Left cardiac atrium (tissue), 4 donors: ENCODE results near the gene MYO1E. TPM values are rescaled to one million over a fixed set of nuclear protein-coding genes. Genes with fewer than 3 reads are reported as not detected.

Experiments
- ATAC-seq, 2 donors: fragments of 200-7000 bp; cut with Tn5 transposase; one replicate each; pipeline ENCODE4 v1.9.1; 2020; ENCODE audit warnings: mild to moderate bottlenecking in 2 of 2, moderate library complexity in 2 of 2
- DNase-seq: peaks from one replicate; pipeline ENCODE4 v3.0.0-alpha.2; 2020
- intact Hi-C, 2 donors: fragments of 100-400 bp; cut with DNase I; formaldehyde crosslinking; loops; one replicate each; pipeline versions ENCODE4 v1.14.1 to v1.15.1; 2022 to 2023
- total RNA-seq, 2 donors: library from RNA; stranded (reverse); fragmentation: NEBNext Ultra II Directional; extraction: Animal tissue kit (Norgen Biotek cat#: 25700); gene quantifications; one replicate each; pipeline ENCODE4 v1.2.1, GENCODE V29; 2021
- donor health status: DM: no; HTN: yes; CAD: no.
- donor health status: DM: no; HTN: yes; CAD: no; lungs with severe emphysema.
- donor health status: DM: yes; HTN: yes; CAD: no.
- donor health status: Dilated cardiomyopathy.

Gene MYO1E
- total RNA-seq, 2 donors from 2014 or later: 32.1 to 49.5 TPM

DNA sequence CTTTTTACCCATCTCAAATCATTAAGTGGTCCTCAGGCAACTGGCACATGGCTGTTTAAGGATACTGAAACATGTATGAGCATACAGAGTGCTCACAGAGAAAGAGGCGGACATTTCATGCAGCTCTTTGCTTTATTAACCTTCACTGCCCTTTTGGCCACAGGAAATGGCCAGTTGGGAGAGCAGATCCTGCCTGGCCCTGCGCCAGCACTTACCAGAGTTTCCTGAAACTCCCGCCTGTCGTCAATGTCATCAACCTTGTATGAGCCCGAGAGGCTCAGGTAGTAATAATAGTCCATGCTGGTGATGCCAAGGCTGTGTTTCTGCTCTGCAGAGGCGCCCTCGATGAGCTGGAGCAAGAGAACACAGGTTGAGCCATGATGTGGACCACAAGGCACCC is 148.2 kb downstream of the MYO1E start:
- ATAC-seq: no peak
- intact Hi-C loops: loop anchor here in 1 of 2 donors (10.0 kb wide), 1 partner anchor 150 kb away; the partner anchor contains the start of gene MYO1E
- DNase-seq: peak; percentile 67

DNA sequence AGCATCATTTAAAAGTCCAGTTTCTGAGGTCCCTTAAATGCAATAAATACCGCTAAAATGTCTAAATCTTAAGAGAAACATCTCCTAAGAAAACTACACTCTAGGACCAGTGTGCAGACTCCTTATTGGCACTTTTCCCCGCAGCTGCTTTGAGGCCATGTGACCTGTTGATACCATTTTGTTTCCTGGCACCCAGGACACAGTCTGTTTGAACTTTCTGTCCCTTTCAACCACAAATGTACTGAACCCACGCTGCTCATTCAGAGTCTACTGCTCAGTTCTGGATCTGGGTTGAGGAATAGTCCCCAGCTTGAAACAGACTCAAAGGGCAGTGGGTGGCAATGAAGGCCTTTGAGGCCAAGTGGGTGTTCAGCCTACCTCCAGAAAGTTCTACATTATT is 148.9 kb downstream of the MYO1E start:
- DNase-seq (no peak), ATAC-seq (peak in 1 of 2 donors; percentile 41)
- intact Hi-C loops: loop anchor here in 1 of 2 donors (10.0 kb wide), 1 partner anchor 151 kb away; the partner anchor contains the start of gene MYO1E

DNA sequence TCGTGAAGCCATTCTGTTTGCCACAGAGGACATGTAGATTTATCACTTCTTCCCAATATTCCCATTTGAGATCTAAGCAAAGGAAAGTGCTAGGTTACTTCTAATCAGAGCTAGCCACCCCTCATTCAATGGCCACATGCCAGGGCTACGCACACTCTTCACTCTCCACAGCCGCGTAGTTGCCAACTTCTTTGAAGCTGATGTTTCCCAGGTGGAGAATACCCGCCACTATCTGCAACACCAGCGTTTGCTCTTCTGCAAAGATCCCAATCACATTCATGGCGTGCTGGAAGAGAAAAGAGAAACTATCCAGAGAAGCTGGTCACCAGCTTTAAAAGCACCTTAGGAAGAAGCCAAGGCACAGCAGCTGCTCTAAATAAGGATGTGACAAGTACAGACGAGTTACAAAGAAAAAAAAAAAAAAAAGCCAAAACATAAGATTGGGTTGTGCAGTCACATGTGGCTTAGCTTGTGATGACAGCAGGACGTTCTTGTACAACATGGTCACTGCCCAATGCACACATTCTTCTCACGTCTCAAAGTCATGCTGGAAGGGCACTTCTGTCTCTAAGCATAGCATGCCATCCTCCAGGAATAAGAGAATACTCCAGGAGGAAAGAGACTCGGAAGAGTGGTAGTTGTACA is 149.6 kb downstream of the MYO1E start:
- DNase-seq (no peak), ATAC-seq (peak in 1 of 2 donors; percentile 30)
- intact Hi-C loops: loop anchor here in 1 of 2 donors (10.0 kb wide), 1 partner anchor 152 kb away; the partner anchor contains the start of gene MYO1E

DNA sequence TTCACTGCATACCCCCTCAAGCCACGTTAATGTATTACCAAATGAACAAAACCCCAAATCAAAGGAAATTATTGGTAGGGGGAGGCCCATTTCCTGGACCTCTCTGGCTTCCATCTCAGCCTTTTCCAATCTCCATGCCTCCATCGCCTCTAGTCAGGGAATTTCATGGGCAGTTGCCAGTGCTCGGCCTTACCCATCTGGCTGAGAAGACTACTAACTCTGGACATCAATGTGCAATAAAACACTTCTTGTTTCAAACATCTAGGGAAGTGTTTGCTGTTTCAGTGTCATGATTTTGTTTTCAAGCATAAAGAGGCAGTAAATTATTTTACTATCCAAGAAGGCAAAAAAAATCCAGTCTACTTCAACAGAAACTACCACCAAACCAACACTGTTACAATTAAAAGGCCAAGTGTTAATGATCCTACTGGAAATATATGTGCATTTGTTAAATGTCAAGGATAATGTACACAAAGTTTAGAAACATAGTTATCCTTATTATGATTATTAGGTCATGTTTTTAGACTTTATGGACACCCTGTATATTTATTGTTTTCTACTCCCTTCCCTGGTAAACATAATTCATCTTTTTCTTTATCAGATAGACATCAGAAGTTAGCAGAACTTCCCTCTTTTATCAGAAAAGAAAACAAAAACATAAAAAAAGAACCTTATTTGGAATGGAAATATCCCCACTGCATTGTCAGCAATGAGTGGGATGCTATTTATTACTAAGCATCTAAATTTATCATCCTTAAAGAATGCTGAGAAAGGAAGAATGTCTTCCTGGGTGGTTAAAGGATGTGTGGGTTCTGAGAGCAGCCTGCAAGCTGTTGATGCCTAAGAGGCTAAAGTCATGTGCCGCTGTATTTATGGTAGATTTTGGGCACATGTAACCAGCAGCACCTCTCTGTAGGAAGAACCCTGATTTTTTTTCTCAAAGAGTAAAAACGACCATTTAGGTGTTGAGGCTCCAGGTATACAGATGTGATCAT is 150.9 kb downstream of the MYO1E start:
- intact Hi-C loops: loop anchor here in 1 of 2 donors (10.0 kb wide), 1 partner anchor 153 kb away; the partner anchor contains the start of gene MYO1E
- ATAC-seq (peak in 1 of 2 donors; percentile 39), DNase-seq (no peak)

DNA sequence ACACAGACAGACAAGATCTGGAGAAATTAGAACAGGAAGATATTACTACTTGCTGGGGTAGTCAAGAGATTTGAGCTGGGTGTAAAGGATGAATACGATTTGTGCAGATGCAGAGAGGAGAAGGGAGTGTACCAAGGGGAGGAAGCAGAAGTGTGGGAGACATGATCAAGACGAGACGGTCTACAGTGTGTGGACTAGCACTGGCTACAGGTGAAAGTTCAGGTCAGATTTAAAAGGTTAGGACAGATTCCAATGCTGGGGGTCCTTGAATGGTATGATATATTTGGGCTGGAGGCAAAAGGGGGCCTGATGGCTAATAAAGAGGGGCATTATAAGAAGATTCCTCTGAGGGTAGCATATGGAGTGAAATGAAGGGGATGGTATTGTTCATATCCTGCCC is 154.0 kb downstream of the MYO1E start:
- DNase-seq (no peak), ATAC-seq (no peak)
- intact Hi-C loops: no loop called here

DNA sequence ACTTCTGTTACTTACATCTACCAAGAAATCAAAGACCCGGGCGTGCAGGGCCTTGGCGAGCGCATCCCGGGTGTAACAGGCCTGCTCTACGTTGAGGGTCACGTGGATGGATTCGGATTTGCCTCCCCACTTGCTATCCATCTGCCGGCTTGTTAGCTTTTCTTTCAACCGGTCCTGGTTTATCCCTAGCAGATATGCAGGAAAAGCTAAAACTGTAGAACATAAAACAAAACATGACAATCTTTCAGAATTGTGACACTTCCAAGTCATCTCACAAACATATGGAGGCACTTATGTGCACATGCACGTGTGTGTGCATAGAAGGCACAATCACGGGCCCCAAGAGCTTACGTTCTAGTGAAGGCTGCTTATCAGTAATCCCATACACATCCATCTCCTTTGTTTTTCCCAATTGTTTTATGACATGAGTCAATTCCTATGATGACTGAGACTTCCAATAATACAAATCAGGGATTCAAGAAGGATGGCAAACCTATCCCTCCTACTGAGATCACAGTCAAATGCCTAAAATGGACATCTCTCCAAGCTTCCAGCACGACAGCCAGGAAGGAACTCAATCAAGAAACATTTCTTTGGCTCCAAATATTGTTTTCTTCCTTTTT is 154.7 kb downstream of the MYO1E start:
- intact Hi-C loops: no loop called here
- ATAC-seq: no peak
- DNase-seq: no peak

DNA sequence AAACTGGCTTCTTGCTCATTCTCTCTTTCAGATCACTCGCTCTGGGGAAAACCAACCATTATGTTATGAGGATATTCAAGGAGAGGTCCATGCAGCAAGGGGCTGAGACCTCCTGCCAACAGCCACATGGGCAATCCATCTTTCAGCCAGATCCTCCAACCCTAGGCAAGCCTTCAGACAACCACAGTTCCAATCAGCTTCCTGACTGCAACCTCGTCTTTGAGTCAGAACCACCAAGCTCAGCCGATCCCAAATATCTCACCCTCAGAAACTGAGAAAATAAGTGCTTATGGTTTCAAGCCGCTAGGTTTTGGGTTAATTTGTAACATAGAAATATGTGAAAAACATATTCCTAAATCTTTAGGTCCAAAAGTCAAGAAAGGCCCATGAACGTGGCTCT is 155.8 kb downstream of the MYO1E start:
- DNase-seq (no peak), ATAC-seq (no peak)
- intact Hi-C loops: no loop called here

DNA sequence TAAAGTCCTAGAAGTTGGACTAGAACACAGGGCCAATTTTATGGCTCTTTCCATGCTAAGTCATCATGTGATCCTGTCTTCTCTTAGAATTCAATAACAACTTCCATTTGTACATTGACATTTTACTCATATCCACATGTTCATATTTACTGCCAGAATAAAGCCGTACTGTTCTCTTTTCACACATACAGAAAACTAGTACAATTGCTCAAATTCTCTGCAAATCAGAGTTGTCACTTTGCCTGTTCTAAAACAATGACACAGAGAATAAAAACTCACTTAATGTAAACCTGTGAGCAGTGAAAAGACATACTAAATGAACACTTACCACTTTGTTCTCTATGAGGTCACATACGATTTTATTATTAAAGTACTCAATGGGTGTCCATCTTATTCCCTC is 162.5 kb downstream of the MYO1E start:
- intact Hi-C loops: no loop called here
- ATAC-seq (no peak), DNase-seq (no peak)

DNA sequence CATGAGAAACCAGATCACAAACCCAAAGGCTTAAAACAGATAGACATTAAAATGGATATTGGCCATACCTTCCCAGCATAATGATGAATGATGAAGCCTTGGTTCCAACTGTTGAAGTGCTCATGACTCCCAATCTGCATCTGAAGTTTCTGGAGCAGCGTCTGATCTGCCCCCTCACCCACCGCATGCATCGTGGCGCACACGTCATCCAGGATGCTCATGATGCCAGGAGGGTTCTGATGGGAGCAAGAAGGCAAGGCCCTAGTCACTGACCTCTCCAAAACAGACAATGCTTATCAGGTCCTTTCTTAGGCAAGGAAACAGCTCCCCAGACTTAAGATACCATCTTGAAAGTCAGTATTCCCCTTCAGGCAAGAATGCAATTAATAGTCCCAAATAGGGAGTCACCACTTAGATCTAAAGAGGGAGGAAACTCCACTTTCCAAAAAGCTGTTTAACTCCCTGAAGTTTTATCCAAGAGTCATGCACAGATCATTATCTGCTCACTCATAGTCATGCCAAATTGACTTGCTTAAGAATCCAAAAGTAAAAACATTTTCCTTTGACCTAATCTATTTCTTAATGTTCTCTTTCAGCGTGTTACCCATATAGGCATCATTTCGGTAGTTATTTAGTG is 163.9 kb downstream of the MYO1E start:
- no peak for DNase-seq
- intact Hi-C loops: no loop called here
- no peak for ATAC-seq

DNA sequence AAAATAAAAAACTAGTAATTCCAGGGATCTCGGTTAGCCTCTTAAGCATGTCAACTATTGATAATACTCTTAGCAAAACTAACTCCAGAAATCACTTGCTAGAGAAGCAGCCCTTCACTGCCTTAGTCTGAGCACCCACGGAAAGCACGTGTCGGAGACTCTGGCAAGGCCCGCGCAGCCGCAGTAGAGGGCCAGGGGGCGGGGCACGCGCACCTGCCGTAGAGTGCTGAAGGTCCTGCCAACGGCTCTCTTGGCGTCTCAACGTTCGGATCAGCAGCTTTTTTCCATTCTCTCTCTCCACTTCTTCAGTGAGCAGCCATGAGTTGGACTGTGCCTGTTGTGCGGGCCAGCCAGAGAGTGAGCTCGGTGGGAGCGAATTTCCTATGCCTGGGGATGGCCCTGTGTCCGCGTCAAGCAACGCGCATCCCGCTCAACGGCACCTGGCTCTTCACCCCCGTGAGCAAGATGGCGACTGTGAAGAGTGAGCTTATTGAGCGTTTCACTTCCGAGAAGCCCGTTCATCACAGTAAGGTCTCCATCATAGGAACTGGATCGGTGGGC is 166.0 kb downstream of the MYO1E start, which contains the start of gene LDHAL6B:
Gene LDHAL6B (plus strand): TSS at position 221 of the 561 bp plus-strand sequence. CDS start 98 bp downstream, at position 319.
- DNase-seq (no peak), ATAC-seq (no peak)
- intact Hi-C loops: no loop called here

DNA sequence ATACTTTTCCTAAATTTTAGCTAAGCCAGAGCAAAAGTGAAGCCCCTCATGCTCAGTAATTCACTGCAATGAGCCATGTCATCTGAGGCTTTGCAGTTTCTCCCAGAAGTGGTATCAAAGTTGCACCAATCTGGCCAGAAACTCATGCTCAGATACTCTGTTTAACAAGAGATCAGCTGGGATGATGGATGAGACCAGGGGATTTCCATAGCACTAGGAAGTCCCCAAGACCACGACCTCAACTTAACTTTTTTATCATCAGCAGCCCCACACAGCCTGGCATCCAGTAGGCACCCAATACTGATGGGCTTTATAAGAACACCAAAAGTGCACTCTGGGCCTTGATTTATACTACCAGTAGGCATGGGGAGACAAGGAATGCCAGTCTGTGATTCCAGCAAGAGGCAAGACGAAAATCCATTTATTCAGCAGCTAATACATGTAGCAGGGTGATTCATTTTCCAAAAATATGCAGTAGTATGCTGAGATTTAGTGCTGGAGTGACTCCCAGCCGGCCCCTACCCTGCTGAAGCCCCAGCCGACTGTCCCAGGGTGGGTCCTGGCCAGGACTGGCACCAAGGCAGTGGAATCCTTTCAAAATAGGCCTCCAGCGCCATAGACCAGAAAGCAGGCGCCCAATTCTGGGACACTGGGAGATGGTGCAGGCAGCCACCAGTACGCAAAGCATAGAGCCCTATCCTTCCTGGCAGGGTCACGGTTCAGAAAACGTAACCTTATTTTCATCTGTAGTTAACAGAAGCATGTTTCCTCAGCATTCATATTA is 166.6 kb downstream of the MYO1E start:
- ATAC-seq (no peak), DNase-seq (no peak)

DNA sequence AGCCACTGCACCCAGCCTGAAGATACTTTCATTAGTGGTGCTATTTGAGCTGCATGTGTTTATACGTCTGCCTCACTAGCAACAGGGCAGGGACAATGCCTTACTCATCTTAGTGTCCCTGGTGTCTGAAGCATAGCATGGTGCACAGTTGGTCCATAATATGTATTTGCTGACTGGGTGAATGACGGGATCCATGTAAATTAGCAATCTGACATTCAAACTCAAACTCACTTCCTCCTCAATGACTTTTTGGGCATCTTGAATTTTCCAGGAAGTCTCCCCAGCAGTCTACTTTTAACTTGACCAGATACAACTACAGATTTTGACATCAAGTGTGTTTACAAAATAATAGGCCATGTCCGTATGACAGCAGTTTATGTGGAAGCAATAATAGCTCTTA is 169.0 kb downstream of the MYO1E start:
- intact Hi-C loops: no loop called here
- no peak for DNase-seq
- no peak for ATAC-seq

More for the DNA sequence above, 166.6 kb downstream of the MYO1E start:
- intact Hi-C loops: no loop called here

DNA sequence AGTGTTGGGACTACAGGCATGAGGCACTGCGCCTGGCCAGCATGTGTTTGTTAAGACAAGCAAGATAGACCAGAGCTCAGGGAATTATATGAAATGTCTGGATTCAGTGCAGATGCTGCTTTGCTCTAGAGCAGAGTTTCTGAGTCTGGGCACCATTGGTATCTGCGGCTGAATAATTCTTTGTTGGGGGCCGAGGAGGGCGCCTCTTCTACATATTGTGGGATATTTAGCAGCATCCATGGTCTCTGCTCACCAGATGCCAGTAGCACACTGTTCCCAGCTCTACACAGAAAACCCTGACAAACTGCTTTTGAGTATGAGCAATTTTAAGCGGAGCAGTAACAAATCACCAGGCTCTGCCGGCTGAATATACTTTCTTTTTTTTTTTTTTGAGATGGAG is 169.7 kb downstream of the MYO1E start:
- DNase-seq (no peak), ATAC-seq (no peak)

DNA sequence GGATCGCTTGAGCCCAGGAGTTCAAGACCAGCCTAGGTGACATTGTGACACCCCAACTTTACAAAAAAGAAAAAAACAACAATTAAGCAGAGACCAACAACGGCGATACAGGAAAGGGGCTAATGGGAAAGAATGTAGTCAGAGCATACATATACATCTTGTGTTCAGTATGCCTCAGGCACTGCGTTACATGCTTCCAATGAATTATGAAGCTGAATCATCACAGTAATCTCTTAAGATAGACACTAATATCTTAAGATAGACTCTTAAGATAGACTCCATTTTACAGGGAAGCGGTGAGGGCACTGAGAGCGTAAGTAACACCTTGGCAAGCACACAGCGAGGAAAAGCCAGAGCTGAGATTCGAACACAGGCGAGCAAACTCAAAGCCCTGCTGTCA is 172.1 kb downstream of the MYO1E start:
- intact Hi-C loops: no loop called here
- ATAC-seq (no peak), DNase-seq (no peak)

More for the DNA sequence above, 169.7 kb downstream of the MYO1E start:
- intact Hi-C loops: no loop called here

DNA sequence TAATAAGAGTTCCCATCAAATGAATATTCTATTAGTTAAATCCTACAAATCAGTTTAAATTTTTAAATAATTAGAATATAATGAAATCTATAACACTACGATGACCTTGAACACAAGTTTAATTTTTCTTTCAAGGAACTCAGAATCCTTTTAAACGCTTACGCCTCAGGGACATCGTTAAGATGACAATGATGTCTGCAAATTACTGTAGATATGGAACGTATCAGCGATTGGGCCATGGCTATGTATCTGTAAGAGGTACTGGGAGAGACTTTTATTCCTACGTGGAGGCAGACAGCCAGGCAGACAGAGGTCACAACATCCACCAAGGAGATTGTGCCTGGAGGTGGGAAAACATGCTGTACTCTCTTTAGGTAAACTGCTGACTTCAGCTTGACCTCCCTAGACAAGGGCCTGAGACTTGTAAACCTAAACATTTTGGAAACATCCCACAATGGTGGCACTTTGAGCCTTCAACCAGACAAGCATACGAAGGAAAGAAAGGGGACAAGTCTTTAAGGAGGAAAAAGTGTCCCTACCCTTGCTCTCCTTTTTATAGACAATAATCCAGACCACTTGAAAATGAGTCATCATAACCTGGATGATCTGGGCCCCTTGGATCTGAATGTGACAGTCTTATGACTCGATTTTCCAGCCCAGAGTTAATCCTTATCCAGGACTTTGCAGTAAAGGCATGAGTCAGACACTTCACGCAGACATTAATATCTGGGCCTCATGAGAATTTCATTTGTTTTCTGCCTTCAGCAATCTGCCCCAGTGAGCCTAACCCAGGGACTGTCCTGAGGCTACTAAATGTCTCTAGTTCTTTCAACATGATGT is 172.8 kb downstream of the MYO1E start:
- intact Hi-C loops: no loop called here
- no peak for DNase-seq
- peak in 1 of 2 donors; percentile 90 for ATAC-seq

DNA sequence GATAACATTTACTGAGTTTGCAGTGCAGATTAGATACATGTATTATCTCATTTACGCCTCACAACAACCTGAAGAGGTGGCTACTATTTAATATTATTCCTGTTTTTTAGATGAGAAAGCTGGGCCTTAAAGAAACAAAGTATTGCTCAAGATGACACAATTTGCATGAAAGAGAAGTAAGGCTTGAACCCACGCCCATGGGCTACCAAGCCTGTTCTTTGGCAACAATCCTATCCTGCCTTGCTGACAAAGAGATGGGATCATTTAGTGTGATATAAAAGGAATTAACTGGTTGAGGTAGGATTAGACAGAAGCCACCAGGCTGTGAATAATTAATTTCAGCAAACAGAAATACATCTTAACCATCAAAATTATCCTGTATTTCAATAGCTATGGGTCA is 175.2 kb downstream of the MYO1E start:
- intact Hi-C loops: no loop called here

DNA sequence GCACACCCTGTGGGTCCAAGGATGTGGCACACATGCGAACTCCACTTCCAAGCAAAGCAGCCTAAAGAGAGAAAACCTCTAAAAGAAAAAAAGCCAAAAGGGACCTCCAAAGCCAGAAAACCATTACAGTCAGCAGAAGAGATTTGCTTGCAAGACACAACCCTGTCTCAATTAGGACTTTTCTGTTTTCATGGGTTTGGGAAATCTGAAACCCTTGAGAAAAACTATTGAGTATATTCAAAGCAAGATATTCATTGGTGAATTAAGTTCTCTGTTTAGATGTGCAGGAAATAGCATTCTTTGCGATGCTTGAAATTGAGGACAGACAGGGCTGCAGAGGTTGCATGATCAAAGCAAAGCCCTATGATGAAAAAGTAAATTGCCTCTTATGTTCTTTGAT is 176.3 kb downstream of the MYO1E start:
- DNase-seq (no peak), ATAC-seq (no peak)
- intact Hi-C loops: no loop called here

More for the DNA sequence above, 175.2 kb downstream of the MYO1E start:
- DNase-seq (no peak), ATAC-seq (no peak)
